ENCODE data around the gene DGAT2L6. TPM values are rescaled to one million over a fixed set of nuclear protein-coding genes. Genes with fewer than 3 reads are reported as not detected.
A peak's percentile ranks its signal among the peaks of the same experiment; 100 is the strongest.

DGAT2L6 gene
- total RNA-seq, 1 experiment from 2014 or later, result not detected

- TF ChIP-seq ARID4B (CRISPR knock-in tag; IDR thresholded peaks at IDR 0.05; ENCODE audit: borderline replicate concordance), result no peak
- no peak for TF ChIP-seq SMAD4 (CRISPR knock-in tag; IDR thresholded peaks at IDR 0.05)
- TF ChIP-seq TP53 (CRISPR knock-in tag; IDR thresholded peaks at IDR 0.05), result no peak
- no peak for TF ChIP-seq RELA (CRISPR knock-in tag; IDR thresholded peaks at IDR 0.05; ENCODE audit: borderline replicate concordance)
Measured at GRCh38 chrX:70132224-70132623, 45.1 kb upstream of the DGAT2L6 start (continued).

GRCh38 chrX:70132877-70133302 lies 44.4 kb upstream of the DGAT2L6 start:
- ATAC-seq (no peak), DNase-seq (ENCODE audit: low spot score) (no peak)
- peak overlapping the region; percentile 100 for H3K4me3 Mint-ChIP-seq
- CTCF ChIA-PET, result interaction anchor here (0.6 to 1.9 kb wide), 22 partner anchors 17 to 708 kb away, joined by 3 to 12 read pairs (median 4); partner anchors contain the start of genes ARR3, KIF4A, NALF2 and PDZD11
- H3K9me3 Mint-ChIP-seq, result no peaks in the 10 kb centered on the region
- no peak for TF ChIP-seq TCF7 (CRISPR knock-in tag; IDR thresholded peaks at IDR 0.05; ENCODE audit: low read depth)
- TF ChIP-seq STAT6 (CRISPR knock-in tag; conservative IDR thresholded peaks at IDR 0.05; ENCODE audit: low read depth), result no peak
- TF ChIP-seq KAT7 (CRISPR knock-in tag; IDR thresholded peaks at IDR 0.05; ENCODE audit: borderline replicate concordance), result no peak
- TF ChIP-seq SMAD4 (CRISPR knock-in tag; IDR thresholded peaks at IDR 0.05), result no peak
- TF ChIP-seq CDX4 (CRISPR knock-in tag; IDR thresholded peaks at IDR 0.05; ENCODE audit: borderline replicate concordance), result no peak
- TF ChIP-seq ATF3 (CRISPR knock-in tag; conservative IDR thresholded peaks at IDR 0.05), result no peak
- TF ChIP-seq ZNF281 (CRISPR knock-in tag; IDR thresholded peaks at IDR 0.05), result no peak
- no peak for TF ChIP-seq ESRRA (CRISPR knock-in tag; IDR thresholded peaks at IDR 0.05; ENCODE audit: borderline replicate concordance)
- no peaks in the 10 kb centered on the region for H3K27me3 Mint-ChIP-seq (ENCODE audit: low read depth)
- peaks cover 42% of the 10 kb centered on the region for H3K4me1 Mint-ChIP-seq
- POLR2A ChIA-PET, result interaction anchor here (1.4 kb wide), 1 partner anchor 36 kb away, joined by 5 read pairs; no protein-coding TSS in a partner anchor
- peaks cover 14% of the 10 kb centered on the region for H3K36me3 Mint-ChIP-seq
- peak overlapping the region; percentile 97 for H3K27ac Mint-ChIP-seq

All from WTC11 (cell line).